HG02642 (cell line): ENCODE measurements around the gene BATF.

Source experiments
- ATAC-seq: cut with Tn5 transposase; IDR thresholded peaks from one replicate; pipeline ENCODE4 v1.9.1; 2021; ENCODE audit warnings: mild to moderate bottlenecking; ENCODE audit not compliant: unreplicated experiment, poor library complexity

Gene BATF

GRCh38 chr14:75589931-75590330 is 67.7 kb downstream of the BATF start:
- no peak for ATAC-seq

DNA sequence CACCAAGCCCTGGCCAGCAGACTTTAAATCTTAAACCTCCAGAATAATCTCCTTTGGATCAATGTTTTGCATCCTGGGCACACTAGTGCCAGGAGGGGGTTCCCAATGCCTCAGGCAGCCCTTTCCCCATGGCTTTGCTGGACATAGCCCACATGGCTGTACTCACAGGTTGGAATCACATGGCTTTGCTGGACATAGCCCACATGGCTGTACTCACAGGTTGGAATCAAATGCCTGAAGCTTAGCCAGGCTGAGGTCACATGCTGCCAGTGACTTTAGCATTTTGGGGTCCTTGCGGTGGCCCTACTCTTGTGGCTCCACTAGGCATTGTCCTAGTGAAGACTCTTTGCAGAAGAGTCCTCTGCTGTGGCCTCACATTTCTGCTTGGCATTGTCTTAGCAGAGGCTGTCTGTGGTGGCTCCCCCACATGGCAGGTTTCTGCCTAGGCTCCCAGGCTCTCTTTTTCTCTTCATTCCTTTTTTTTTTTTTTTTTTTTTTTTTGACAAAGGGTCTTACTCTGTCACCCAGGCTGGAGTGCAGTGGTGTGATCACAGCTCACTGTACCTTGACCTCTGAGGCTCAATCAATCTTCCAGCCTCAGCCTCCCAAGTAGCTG is 69.2 kb downstream of the BATF start:
- ATAC-seq, result no peak

DNA sequence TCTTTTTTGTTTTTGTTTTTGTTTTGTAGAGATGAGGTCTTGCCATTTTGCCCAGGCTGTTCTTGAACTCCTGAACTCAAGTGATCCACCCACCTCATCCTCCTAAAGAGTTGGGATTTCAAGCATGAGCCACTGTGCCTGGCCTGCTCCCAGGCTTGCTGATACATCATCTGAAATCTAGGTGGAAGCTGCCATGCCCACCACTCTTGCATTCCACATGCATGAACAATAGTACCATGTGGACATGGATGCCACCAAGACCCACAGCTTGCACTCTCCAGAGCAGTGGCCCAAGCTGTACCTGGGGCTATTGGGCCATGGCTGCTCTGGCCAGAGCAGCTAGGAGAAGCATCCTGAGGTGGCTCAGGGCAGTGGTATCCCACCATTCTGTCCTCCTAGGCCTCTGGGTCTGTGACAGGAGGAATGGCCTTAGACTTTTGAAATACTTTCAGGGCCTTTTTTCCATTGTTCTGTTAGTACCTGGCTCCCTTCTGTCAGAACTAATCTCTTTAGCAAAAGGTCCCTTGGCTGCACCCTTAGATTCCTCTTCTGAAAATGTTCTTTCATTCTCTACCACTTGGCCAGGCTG is 69.8 kb downstream of the BATF start:
- ATAC-seq, result no peak

GRCh38 chr14:75595226-75595625 is 73.0 kb downstream of the BATF start:
- no peak for ATAC-seq
